ENCODE measurements around the gene PIRT. TPM values are rescaled to one million over a fixed set of nuclear protein-coding genes. Genes with fewer than 3 reads are reported as not detected.

Gene PIRT
- total RNA-seq, 4 donors from 2014 or later, result not detected

- peaks cover 0 to 4% (median 0%) of the 10 kb centered on the region in 4 donors for H3K27me3 ChIP-seq
- no peak for DNase-seq
- H3K36me3 ChIP-seq, result no peaks in the 10 kb centered on the region
- intact Hi-C loops (cut with DNase I), result no loop called here
- WGBS, 2 donors, result 53 to 60% methylated on average over 5 to 15 of the region's 15 CpGs
- H3K27ac ChIP-seq, result no peak overlapping the region
- no peaks in the 10 kb centered on the region for H3K9me3 ChIP-seq
- TF ChIP-seq POLR2A (IDR thresholded peaks at IDR 0.05), result no peak
- TF ChIP-seq, protein P1, sequence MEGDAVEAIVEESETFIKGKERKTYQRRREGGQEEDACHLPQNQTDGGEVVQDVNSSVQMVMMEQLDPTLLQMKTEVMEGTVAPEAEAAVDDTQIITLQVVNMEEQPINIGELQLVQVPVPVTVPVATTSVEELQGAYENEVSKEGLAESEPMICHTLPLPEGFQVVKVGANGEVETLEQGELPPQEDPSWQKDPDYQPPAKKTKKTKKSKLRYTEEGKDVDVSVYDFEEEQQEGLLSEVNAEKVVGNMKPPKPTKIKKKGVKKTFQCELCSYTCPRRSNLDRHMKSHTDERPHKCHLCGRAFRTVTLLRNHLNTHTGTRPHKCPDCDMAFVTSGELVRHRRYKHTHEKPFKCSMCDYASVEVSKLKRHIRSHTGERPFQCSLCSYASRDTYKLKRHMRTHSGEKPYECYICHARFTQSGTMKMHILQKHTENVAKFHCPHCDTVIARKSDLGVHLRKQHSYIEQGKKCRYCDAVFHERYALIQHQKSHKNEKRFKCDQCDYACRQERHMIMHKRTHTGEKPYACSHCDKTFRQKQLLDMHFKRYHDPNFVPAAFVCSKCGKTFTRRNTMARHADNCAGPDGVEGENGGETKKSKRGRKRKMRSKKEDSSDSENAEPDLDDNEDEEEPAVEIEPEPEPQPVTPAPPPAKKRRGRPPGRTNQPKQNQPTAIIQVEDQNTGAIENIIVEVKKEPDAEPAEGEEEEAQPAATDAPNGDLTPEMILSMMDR (IDR thresholded peaks at IDR 0.05), result no peak
- H3K4me3 ChIP-seq, result no peak overlapping the region
- H3K4me1 ChIP-seq, result no peaks in the 10 kb centered on the region
Observed at GRCh38 chr17:10836966-10837590, 809 bp downstream of the PIRT start.

DNA sequence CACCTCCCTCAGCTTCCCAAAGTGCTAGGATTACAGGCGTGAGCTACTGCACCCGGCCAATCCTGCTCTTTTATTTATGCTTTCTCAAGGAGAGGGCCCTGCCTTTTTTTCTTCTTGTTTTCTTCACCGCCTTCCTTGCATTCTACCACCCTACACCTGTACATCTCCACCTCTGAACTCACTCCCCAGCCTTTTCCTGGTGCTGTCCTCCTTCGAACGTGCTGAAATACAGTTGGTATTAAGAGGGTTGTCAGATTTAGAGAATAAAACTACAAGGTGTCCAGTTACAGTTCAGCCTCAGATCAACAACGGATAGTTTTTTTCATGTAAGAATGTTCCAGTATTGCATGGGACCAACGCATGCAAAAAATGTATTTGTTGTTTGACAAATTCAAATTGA is 1.7 kb downstream of the PIRT start:
- Histone ChIP-seq H3K4me3 (no peak overlapping the region), H3K4me1 (no peaks in the 10 kb centered on the region), H3K27ac (no peak overlapping the region), H3K36me3 (no peaks in the 10 kb centered on the region), H3K27me3 (peaks cover 0 to 4% (median 0%) of the 10 kb centered on the region in 4 donors), H3K9me3 (no peaks in the 10 kb centered on the region)
- no peak for DNase-seq
- TF ChIP-seq, protein P1 (IDR thresholded peaks at IDR 0.05), result no peak
- no peak for TF ChIP-seq POLR2A (IDR thresholded peaks at IDR 0.05)
- intact Hi-C loops (cut with DNase I), result no loop called here
- 84 to 87% methylated on average over 7 of the region's 7 CpGs for WGBS, 2 donors

GRCh38 chr17:10831696-10832095 is 6.2 kb downstream of the PIRT start:
- no peak overlapping the region for H3K27ac ChIP-seq
- WGBS, 2 donors, result 85 to 90% methylated on average over 4 to 5 of the region's 5 CpGs
- intact Hi-C loops (cut with DNase I), result no loop called here

GRCh38 chr17:10827898-10828552 is 9.9 kb downstream of the PIRT start:
- no peak overlapping the region for H3K4me3 ChIP-seq
- 69 to 79% methylated on average over 5 of the region's 5 CpGs for WGBS, 2 donors
- no peak for DNase-seq
- intact Hi-C loops (cut with DNase I), result no loop called here
- no peak for TF ChIP-seq POLR2A (IDR thresholded peaks at IDR 0.05)
- TF ChIP-seq, protein P1 (IDR thresholded peaks at IDR 0.05), result no peak
- no peak overlapping the region for H3K27ac ChIP-seq
- no peaks in the 10 kb centered on the region for H3K4me1 ChIP-seq
- no peaks in the 10 kb centered on the region for H3K9me3 ChIP-seq
- no peaks in the 10 kb centered on the region for H3K36me3 ChIP-seq
- H3K27me3 ChIP-seq, result no peaks in the 10 kb centered on the region

More at GRCh38 chr17:10831696-10832095, 6.2 kb downstream of the PIRT start:
- TF ChIP-seq, protein P1 (IDR thresholded peaks at IDR 0.05), result no peak
- TF ChIP-seq POLR2A (IDR thresholded peaks at IDR 0.05), result no peak
- Histone ChIP-seq H3K9me3 (no peaks in the 10 kb centered on the region), H3K27me3 (no peaks in the 10 kb centered on the region), H3K4me3 (no peak overlapping the region), H3K36me3 (no peaks in the 10 kb centered on the region), H3K4me1 (no peaks in the 10 kb centered on the region)
- DNase-seq, result no peak

DNA sequence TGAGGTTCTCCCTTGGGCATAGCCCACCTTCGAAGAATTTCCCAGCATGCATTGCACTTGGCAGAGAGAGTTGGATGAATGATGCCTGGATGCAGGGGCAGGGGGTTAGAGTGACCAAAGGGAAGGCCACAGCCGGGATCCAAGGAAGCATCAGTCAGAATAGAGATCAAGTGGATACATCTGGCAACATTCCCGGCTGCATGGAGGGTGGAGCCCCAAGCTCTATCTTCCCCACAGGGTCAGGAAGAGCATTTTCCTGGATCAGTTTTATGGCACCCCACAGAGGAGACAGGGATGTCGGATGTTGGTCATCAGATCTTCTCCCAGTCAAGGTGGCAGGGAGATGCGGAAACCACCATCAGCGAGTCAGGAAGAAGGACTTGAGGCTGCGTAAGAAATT is 13.0 kb downstream of the PIRT start:
- Histone ChIP-seq H3K4me3 (no peak overlapping the region), H3K9me3 (no peaks in the 10 kb centered on the region), H3K4me1 (no peaks in the 10 kb centered on the region), H3K36me3 (no peaks in the 10 kb centered on the region), H3K27me3 (no peaks in the 10 kb centered on the region), H3K27ac (no peak overlapping the region)
- TF ChIP-seq POLR2A (IDR thresholded peaks at IDR 0.05), result no peak
- TF ChIP-seq, protein P1 (IDR thresholded peaks at IDR 0.05), result no peak
- intact Hi-C loops (cut with DNase I), result no loop called here
- DNase-seq, result no peak
- 84 to 85% methylated on average over 5 to 7 of the region's 7 CpGs for WGBS, 2 donors
